T-helper 1 cell (primary cell): ENCODE data around the gene NEDD8.

Experiments used
- DNase-seq, 5 donors: peaks; one replicate each; pipeline ENCODE4 v3.0.0-alpha.2; 2012 to 2020

Gene NEDD8

GRCh38 chr14:24178399-24179178 is 53.6 kb downstream of the NEDD8 start:
- no peak for DNase-seq

- DNase-seq, result no peak
These were observed 54.3 kb downstream of the NEDD8 start for GRCh38 chr14:24177891-24178290.

DNA sequence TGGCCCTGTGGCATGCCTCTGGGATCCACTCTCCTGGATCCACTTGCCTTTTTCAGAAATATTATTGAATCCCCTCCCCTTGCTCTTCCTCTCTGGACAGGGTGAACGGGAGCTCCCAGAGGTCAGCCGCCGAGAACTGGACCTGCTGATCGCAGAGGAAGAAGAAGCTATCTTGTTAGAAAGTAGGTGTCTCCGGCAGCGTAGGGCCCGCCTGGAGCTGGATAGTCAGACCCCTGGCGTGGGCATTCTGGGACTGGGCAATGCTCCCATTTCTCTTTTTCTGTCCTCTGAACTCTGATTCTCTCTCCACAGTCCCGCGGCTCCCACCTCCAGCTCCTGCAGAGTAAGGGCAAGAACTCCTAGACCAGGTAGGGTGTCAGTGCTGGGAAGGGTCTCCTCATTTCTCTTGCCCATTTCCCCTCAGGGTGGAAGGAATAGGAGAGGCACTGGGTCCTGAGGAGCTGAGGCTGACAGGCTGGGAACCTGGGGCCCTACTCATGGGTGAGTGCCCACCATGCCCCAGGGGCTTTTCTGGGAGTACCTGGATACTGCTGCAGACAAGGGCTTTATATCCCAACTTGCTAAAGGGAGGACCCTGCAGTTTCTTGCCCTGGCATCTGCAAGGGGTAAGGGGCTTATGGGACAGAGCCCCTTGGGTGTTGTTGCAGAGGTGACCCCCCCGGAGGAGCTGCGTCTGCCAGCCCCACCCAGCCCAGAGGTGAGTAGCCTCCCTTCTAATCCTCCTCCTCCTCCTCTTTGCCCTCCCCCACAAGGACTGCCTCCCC is 54.9 kb downstream of the NEDD8 start:
- DNase-seq, result no peak

DNA sequence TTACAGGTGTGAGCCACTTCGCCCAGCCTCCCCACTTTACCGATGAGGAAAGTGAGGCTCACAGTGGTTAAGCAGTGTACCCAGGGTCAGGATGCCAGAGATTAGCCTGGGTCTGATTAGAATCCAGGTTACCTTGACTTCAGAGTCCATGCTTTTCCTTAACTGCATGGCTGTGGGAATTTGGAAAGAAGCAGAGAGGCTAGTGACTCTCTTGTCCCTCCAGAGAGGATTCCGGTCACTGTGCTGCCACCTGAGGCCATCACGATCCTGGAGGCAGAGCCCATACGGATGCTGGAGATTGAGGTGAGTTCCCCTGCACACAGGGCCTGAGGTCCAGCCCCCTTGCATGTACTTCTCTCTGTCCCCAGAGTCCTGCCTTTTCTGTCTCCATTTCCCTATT is 55.6 kb downstream of the NEDD8 start:
- DNase-seq, result no peak

DNA sequence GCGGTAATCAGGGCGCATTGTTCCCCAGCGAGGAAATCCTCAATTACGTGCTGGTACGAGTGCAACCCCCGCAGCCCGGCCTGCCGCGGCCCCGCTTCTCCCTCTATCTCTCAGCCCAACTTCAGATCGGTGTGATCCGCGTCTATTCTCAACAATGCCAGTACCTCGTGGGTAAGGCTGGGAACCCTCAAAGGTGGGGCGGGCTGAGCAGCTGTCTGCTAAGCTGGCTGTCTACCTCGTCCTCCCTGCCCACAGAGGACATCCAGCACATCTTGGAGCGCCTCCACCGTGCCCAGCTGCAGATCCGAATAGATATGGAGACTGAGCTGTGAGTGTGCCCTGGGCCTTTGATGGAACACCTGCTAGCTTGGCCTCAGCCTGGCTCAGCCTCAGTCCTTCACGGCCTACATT is 59.3 kb downstream of the NEDD8 start:
- DNase-seq, result no peak

DNA sequence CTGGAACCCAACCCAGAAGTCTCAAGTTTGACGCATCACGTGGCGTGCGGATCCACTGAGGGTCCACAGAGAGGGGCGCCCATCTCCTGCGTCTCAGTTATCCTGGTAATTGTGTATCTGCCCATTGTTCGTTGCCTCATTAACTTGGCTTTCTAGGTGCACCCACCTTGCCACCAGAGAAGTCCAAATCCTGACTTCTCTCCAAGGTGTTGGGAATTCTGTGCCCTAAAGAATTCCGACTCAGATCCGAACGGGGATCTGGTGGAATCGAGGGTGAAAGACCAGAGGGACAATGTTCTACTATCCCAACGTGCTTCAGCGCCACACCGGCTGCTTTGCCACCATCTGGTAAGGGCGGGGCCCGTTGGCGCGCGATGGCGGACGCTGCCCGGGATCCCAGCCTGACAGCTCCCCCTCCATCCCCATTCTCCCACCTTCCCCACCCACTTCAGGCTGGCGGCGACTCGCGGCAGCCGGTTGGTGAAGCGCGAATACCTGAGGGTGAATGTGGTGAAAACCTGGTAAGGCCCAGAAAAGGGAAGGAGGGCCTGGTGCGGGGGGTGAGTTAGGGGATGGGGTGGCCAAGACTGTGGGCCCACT is 59.8 kb downstream of the NEDD8 start:
- no peak for DNase-seq

DNA sequence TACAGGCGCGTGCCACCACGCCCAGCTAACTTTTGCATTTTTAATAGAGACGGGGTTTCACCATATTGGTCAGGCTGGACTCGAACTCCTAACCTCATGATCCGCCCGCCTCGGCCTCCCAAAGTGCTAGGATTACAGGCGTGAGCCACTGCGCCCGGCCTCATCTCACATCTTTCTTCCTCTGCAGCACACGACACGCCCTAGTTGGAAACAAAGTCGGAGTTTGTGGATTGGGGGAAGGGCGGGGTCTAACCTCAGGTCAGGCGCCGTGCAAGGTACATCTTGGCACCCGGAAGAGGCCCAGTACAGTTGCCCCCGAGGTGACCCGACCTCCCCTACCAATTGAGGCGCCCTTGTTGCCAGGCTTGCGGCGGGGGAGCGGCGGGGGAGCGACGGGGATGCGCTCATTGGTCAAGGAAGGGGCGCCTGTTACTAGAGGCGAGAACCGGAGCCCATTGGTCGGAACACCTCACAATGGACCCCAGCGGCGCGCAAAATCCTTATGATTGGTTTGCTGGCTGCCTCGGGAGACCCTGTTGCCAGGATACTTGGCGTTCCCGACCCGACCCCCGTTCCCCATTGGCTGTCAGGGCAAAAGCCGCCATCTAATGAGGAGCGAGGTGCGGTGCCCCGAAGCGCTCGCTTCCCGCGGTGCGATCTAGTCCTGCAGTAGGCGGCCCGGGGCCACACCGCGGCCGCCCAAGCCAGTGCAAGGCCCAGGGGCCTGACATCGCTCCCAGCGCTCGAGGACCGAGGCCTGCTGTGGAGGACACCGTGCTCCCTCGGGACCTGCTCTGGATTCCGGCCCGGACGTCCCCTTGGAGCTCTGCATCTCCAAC is 60.5 kb downstream of the NEDD8 start, which contains the start of gene REC8:
Gene REC8 (plus strand): TSS at position 659 of the 839 bp plus-strand sequence. CDS start 473 bp downstream, outside the sequence.
- DNase-seq, result peak; percentile 47 to 79 (median 60)

DNA sequence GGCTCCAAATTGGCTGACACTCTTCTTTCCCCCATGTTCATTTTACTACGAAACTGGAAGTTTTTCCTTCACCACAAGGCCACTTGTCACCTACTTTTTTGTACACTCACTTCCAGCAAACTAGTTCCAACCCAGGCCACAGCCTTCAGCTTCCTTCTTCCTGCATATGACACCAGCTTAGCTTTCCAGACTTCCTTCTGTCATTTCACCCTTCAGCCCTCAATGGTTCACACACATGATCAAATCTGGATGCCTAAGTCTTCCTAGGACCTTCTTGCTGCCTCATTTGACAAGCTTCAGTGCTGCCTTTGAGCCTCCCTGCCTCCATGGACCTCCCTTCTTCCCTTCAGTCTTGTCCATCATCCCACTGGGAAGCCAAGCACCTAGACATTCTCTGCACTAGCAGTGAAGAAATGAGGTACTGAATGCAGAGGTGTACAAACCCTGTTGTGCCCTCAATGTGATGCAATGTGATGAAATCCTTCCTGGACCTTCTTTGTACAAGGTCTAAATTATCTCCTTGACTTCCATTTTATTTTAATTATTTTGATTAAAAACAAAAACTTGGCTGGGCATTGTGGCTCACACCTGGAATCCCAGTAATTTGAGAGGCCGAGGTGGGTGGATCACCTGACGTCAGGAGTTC is 64.6 kb downstream of the NEDD8 start:
- DNase-seq, result no peak
